HG03520 (cell line): ENCODE results near the gene DHX32.

Experiments used
- ATAC-seq: cut with Tn5 transposase; IDR thresholded peaks from one replicate; pipeline ENCODE4 v1.9.1; 2021; ENCODE audit warnings: mild to moderate bottlenecking, moderate library complexity; ENCODE audit not compliant: unreplicated experiment

Gene DHX32

DNA sequence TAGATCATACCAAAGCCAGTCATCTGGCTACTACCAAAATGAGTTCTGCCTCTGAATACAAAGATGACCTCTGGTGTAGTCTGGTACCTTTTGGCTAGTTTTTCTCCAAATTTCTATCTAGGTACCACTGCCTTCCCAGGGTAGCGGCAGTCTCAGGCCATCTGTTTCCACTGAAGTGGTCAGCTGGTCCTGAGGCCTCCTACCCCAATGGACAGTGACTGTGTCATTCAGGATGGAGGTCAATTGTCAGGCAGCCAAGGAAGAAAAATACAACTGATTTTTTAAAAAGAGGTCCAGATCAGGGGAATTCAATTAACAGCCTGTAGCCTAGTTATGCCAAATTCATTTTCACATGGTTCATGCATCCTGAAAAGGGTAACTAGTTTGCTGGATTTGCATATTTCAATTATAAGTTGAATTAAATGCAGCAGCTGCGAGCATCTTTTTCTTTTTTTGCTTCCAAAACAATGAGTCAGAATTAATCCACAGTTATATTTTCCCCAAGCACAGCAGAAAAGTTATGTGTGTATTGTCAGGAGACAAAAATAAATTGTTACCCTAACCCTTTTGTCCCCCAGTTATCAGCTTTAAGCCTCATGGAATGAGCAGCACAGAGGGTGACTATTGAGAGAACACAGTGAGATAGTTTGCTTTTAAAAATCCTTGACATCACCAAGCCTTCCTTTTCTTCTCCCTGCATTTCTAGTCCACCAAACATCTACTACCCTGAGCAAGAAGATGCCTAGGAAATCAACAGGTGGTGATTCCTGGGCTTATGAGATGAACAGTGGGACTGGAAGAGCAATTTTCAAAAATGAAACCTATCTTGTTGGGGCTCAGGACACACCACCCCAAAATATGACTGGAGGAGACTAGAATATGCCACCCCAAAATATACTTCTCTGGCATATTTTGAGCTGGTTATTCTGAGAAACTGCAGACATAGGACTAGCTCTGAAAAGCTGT, 30.0 kb downstream of the DHX32 start:
- ATAC-seq: no peak

- ATAC-seq: no peak
These were observed 31.6 kb downstream of the DHX32 start for GRCh38 chr10:125849448-125849847.

GRCh38 chr10:125848857-125849256, 32.2 kb downstream of the DHX32 start:
- no peak for ATAC-seq

- no peak for ATAC-seq
These were observed 32.7 kb downstream of the DHX32 start for GRCh38 chr10:125848371-125848770.

GRCh38 chr10:125846894-125847293, 34.2 kb downstream of the DHX32 start:
- ATAC-seq: no peak

- ATAC-seq: no peak
These were observed 35.5 kb downstream of the DHX32 start for GRCh38 chr10:125845617-125846016.

DNA sequence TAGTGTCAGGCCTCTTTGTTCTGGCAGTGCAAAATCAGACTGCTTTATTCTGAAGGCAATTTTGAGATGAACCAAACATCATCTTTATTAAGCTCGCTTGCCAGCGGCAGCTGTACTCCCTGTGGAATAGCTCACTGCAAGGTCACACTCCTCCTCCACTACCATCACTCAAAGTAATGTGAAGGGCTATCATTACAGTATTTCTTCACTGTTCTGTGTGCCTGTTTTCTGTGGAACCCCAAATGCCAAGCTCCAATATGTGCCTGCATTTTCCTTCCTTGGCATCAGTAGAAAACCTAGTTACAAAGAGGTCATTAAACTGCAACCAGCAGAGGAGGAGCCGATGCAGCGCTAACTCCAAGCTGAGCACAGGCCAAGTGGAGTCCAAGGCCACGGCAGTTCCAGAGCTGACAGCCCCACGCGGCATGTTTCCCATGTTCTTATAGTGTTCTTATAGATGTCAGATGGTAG, 36.3 kb downstream of the DHX32 start:
- ATAC-seq: no peak

- ATAC-seq: no peak
These were observed 37.3 kb downstream of the DHX32 start for GRCh38 chr10:125843603-125844329.

- ATAC-seq: no peak
These were observed 40.1 kb downstream of the DHX32 start for GRCh38 chr10:125840955-125841354.

- no peak for ATAC-seq
These were observed 40.7 kb downstream of the DHX32 start for GRCh38 chr10:125840406-125840805.

GRCh38 chr10:125838802-125839575, 42.1 kb downstream of the DHX32 start:
- no peak for ATAC-seq

GRCh38 chr10:125836746-125837145, 44.3 kb downstream of the DHX32 start:
- ATAC-seq: no peak

DNA sequence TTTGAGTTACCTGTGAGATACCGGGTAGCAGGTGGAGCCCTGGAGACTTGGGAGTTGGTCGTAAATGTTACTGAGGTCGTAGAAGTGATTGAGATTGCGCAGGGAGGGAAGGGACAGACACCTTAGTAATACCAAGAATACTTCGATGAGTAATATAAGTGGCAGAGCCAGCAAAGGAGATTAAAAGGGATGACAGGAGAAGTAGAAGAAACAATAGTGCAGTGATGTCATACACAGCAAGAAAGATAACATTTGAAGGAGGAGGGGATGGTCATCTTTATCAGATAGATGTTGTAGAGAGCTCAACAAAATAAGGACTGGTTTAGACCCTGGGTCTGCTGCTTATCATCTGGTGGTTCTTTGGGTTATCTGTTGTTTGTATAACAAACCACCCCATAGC, 52.8 kb downstream of the DHX32 start:
- ATAC-seq: no peak

DNA sequence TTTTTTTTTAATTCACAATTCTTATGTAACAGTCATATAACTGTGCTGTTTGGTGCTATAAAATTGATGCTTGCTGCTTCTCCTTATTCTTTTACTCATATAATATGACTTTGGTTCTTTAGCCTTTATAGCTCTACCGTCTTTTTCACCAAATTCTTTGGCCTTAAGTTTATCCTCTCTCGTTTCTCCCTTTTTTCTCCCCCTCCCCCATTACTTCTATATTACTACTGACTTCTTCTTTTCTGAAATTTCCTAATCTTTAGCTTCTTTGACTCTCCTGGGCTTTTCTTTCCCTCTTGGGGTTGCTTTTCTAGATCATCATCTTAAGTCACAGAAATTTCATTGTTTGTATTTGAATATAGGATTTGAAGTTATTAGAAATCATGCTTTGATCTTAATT, 54.0 kb downstream of the DHX32 start:
- no peak for ATAC-seq

GRCh38 chr10:125824736-125825135, 56.4 kb downstream of the DHX32 start:
- no peak for ATAC-seq

DNA sequence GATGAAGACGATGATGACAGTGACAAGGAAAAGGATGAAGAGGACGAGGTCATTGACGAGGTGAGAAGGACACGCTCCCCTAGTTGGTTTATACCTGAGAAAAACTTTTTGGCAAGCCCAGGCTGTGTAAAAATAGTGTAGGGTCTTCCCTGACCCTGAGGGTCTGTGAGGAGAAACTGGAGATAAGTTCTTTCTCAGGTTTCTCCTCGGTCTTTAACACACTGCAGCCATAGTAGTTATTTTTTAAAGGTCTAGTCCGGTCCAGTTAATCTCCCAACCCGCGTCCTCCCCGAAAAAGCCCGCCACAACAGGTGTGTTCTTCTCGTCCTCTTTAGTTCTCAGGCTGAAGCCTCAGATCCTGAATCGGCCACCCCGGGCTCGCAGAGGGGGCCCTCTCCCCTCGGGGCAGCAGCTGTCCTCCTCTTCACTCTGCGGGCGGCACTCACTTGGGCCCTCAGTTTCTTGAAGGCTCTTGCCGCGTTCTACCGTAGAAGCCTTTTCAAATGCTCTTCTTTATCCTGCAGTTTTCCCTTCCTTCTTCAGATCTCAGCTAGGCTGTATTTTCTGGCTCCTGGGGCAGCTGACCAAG, 57.3 kb downstream of the DHX32 start:
- no peak for ATAC-seq

DNA sequence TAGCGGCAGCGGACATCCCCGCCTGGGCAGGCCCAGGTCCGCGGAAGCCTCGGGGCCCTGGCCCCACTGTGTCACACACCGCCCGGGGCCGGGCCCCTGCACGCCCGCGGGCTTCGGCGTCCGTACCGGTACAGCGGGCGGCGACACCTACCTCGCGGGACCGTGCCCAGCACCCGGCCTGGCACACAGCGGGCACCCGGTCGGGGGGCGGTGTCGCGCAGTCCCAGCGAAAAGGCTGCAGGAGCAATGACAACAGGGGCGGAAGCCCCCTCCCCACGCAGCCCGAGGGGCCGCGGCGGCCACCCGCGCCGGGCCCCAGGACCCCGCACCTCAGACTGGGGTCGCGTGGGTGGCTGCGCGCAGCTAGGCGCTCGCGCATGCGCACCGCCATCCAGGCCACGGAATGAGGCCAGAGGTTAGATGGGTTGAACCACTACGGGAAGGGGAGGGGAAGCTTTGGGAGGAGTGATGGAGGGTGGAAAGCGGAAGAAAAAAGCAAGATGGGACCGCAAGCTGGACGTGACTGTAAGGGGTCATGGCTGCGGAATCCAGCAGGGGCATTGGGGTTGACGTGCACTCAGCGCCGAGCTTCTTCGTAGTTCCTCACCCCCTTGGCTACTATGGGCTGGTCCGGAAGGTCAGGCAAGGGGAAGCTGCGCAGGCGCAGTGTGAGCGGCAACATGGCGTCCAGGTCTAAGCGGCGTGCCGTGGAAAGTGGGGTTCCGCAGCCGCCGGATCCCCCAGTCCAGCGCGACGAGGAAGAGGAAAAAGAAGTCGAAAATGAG, 58.0 kb downstream of the DHX32 start, which contains the start of the genes BCCIP and UROS:
TSS of gene BCCIP (plus strand) at position 669 of the 785 bp plus-strand sequence. CDS start at position 681, 12 bp downstream.
TSS of gene UROS (minus strand) at position 381 of the 785 bp plus-strand sequence. CDS start 6,759 bp downstream, outside the sequence.
- ATAC-seq: peak; percentile 72

DNA sequence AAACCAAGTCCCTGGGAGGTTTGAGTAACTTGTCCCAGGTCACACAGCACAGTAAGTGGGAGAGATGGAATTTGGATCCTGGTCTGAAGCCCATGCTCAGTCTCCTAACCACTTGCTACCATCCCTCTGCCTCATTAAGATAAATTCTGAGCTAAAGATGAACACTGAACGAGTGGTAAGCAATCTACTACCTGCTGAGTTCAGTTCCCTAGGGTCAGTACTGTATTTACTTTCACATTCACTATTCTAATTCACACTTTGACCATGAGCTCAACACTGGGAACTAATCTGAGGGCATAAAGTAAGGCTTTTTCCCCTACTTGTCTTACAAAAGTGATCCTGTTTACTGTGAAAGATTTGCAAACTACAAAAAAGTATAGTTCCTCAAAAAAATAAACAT, 60.4 kb downstream of the DHX32 start:
- peak; percentile 55 for ATAC-seq

DNA sequence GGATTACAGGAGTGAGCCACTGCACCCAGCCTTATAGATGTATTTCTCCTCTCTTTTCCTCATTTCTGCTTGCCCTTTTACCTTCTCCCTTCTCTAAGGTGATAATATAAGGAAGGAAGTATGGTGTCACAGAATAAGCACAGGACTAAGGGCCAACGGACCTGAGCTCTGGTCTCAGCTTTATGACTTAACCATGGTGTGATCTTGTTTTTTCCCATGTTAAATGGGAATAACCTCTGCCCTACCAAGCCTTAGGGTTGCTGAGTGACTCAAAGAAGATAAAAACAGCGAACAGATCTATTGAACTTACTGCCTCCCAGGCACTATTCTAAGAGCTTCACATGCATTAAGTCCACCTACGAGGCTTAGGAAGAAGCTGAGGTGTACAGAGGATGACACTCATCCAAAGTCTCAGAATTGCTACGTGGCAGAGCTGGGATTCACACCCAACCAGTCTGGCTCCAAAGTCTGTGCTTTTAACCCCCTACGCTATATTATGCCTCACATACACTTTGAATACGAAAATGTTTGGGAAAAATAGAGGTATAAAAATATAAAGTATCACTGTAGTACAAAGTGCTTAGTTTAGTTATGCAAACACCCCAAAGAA, 63.6 kb downstream of the DHX32 start:
- no peak for ATAC-seq
